HG02763 (cell line): Measurements from ENCODE around the gene ARHGEF1.

Experiments used
- ATAC-seq: cut with Tn5 transposase; IDR thresholded peaks from one replicate; pipeline ENCODE4 v1.9.1; 2021; ENCODE audit warnings: mild to moderate bottlenecking, moderate library complexity; ENCODE audit not compliant: unreplicated experiment

Gene ARHGEF1, protein sequence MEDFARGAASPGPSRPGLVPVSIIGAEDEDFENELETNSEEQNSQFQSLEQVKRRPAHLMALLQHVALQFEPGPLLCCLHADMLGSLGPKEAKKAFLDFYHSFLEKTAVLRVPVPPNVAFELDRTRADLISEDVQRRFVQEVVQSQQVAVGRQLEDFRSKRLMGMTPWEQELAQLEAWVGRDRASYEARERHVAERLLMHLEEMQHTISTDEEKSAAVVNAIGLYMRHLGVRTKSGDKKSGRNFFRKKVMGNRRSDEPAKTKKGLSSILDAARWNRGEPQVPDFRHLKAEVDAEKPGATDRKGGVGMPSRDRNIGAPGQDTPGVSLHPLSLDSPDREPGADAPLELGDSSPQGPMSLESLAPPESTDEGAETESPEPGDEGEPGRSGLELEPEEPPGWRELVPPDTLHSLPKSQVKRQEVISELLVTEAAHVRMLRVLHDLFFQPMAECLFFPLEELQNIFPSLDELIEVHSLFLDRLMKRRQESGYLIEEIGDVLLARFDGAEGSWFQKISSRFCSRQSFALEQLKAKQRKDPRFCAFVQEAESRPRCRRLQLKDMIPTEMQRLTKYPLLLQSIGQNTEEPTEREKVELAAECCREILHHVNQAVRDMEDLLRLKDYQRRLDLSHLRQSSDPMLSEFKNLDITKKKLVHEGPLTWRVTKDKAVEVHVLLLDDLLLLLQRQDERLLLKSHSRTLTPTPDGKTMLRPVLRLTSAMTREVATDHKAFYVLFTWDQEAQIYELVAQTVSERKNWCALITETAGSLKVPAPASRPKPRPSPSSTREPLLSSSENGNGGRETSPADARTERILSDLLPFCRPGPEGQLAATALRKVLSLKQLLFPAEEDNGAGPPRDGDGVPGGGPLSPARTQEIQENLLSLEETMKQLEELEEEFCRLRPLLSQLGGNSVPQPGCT

DNA sequence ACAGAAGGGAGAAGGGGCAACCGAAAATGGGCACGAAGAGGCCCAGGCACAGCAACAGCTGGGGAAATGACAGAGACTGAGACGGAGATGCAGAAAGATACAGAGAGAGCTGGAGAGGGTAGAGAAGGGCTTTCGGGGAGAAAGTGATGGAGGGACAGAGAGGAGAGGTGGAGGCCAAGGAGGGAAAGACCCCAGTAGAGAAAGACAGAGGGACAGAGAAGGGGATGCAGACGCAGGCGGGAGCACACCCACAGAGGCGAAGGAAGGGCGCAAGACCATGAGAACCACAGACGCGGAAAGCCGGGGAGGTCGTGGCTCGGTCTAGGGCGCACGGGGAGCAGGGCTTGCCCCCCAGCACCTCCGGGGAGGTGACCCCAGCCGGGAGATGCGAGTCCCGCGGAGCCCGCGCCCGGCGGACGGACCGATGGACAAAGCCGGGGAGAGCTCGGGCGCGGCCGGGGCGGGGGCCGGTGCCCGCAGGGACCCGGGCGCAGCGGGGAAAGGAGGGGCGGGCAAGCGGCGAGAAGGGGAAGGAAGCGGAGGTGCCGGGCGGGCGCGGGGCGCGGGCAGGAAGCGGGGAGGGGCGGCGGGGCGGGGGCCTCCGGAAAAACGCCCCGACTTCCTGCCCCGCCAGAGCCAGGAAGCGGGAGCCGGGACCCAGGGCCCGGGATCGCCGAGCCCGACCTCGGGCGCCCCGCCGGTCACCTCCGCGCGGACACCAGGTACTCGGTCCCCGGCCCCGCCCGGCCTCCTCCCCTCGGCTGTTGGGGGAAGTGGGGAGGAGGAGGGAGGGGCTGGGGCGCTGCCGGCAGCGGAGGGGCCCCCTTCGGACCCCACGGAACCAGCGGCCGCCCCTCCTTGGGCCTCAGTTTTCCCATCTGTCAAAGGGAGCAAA, at the start of gene ARHGEF1:
Gene ARHGEF1, plus strand, starts transcription at position 617 of the 895 bp plus-strand sequence. CDS start 4,899 bp downstream, outside the sequence.
- no peak for ATAC-seq

DNA sequence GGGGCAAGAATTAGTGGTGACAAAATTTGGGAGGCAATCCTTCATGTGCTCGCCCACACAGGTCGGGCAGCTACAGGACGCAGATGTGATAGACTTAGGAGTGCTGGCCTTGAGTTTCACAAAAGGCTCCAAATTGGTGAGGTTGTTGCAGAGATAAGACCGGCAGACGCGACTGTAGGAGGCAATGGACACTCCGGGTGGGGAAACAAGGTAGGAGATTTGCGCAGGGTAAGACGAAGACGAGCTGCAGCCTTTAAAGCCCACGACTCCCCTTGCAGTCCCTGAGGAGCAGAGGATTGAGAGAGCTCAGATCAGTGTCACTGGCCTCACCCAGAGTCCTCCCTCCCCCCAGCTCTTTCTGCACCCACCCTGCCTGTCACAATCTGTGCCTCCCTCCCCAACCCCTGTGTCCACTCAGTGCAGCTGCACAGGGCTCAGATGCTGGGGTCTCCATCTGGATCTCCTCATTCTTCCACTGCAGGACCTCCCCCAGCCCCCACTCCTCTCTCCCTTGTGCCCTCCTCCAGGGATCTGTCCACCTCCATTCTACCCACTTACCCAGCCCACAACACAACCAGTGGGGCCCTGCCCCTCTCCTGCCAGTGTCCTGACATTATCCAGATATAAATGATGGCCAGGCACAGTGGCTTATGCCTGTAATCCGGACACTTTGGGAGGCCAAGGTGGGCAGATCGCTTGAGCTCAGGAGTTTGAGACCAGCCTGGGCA, 44.8 kb upstream of the ARHGEF1 start:
- ATAC-seq = no peak

DNA sequence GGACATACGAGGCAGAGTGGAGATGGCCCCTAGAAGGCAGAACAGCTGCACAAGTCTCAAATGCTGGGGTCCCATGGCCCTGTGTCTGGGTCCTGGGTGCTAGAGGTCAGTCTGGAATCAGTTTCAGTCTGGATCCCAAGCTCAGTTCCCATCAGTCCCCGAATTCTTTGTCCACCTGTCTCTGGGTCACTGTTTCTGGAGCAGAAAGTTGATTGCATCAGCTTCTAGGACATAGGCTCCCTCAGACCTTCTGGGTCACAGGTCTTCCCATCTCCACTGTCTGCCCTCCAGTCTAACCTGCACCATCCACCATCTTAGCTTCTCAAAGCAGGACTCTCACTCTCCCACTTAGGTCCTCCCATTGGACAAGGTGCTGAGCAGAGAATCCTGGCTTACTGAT, 43.8 kb upstream of the ARHGEF1 start:
- no peak for ATAC-seq

DNA sequence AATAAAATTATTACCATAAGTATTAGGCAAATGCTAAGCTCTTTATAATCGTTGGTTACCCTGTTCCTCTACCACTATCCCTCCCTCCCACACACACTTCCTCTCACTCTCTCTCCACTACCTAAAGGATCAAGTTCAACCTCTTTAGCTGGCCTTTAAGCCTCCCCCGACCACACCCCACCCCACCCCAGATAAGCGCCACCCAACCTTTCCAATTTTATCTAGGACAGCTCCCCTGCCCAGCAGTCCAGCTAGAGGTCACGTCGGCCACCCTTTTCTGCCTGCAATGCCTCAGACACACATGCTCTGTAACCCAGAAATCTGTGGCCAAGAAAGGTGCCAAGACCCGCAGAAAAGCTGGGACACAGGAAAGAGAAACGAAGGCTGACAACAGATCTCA, 39.6 kb upstream of the ARHGEF1 start:
- ATAC-seq = no peak

DNA sequence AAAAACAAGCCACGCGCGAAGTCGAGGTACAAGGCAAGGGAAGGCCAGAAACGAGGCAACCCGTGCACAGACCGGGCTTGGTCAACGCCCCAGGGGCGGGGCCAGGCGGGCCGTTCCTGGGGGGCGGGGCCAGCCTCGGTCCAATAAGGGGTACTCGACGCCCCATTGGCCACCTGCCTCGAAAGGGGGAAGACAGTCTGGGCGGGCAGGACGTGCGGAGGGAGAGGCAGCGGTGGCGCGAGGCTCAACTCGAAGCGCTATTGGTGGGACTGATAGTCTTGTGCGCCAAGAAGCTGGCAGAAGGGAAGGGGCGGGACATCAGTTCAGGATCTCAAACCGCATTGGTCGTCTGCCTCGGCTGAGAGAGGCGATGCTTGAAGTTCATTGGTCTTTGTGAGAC, 38.4 kb upstream of the ARHGEF1 start, which contains the start of gene LYPD4:
Gene LYPD4, minus strand, starts transcription at position 83 of the 400 bp plus-strand sequence. CDS start 5,398 bp downstream, outside the sequence.
- no peak for ATAC-seq

DNA sequence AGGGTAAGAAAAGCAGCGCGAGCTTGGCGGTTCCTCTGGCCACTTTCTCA, 38.2 kb upstream of the ARHGEF1 start, which contains the start of gene DMRTC2:
Gene DMRTC2, plus strand, starts transcription at position 42 of the 50 bp plus-strand sequence. CDS start 2,387 bp downstream, outside the sequence.
- ATAC-seq = no peak

DNA sequence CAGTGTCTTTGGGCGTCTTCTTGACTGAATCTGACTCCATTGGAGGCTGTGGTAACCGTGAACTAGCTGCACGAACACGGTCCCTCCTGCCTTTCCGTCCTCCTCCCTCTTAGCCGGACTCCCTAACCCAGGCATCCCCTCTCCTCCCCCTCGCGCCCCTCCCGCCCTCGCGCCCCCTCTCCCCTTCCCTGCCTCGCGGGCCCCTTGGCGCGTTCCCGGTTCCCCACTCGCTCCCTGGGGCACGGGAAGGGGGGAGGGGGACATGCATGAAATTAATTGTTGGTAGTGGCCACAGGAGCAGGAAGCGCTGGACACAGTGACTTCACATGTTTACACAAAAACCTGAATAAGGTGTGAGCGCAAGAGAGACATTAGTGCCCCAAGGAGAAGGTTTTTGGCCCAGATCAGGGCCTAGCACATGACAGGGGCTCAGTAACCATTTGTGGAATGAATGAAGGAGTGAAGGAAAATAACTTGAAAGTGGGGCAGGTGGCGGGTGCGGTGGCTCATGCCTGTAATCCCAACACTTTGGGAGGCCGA, 37.9 kb upstream of the ARHGEF1 start:
- no peak for ATAC-seq

DNA sequence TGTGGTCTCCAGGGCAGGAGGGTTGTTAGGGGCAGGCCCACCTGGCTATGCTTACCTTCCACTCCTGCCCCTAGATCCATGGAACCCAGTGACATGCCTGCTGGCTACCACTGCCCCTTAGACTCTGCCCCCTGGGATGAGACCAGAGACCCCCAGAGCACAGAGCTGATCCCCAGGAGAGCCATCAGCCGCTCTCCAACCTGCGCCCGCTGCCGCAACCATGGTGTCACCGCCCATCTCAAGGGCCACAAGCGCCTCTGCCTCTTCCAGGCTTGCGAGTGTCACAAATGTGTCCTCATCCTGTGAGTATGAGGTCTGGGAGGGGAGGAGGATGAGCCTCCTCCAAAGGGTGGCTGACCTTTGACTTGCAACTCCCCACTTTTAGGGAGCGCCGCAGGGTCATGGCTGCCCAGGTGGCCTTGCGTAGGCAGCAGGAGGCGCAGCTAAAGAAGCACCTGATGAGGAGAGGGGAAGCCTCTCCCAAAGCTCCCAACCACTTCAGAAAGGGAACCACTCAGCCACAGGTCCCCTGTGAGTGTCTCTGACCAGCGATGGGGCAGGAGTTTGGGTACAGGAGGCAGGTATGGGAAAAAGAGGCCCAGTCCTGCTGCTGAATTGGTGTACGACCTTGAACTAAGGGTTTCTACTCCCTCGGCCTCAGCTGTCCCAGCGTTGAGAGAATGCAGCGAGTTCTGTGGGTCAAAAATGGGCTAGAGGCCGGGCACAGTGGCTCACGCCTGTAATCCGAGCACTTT, 35.5 kb upstream of the ARHGEF1 start:
- ATAC-seq = no peak

DNA sequence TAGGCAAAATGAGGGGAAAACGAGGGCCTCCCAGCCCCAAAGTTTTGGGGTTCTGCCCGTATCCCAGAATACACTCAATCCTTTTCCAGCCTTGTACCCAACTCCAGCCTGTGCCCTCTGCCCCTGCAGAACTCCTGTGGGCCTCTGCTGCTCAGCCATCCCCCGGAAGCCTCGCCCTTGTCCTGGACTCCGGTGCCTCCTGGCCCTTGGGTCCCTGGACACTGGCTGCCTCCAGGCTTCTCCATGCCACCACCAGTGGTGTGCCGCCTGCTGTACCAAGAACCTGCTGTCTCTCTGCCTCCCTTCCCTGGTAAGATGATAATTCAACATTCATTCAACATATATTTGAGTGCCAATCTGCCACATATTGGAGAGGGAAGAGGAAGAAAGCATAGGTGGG, 34.3 kb upstream of the ARHGEF1 start:
- no peak for ATAC-seq

DNA sequence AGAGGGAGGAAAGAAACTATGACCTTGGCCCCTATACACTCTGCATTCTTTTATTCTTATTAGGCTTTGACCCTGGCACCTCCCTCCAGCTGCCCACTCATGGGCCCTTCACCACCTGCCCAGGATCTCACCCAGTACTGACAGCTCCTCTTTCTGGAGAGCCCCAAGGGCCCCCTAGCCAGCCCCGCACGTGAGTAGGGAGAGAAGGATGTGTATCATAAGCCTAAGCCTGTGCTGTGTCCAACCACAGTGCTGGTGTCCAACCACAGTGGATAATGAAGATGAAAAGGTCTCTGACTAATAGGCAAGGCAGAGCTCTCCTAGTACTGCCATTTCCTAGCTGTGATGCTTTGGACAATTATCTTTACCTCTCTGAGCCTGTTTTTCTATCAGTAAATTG, 33.9 kb upstream of the ARHGEF1 start:
- ATAC-seq = no peak

DNA sequence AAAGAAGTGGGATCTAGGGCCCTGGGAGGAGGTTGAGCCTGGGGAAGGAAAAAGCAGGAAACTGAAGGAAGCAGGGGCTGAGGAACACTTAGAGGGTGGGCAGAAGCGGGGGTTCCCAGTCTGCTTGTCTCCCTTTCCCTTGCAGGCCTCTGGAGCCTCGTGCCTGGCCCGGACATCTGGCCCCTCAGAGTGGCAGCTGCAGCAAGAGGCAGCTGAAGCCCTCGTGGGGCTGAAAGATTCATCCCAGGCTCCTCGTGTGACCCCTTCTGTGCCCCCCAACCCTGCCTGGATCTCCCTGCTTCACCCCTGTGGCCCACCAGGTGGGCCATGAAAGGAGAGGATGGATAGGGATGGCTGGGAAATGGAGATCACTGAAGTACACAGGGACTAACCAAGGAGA, 32.6 kb upstream of the ARHGEF1 start:
- ATAC-seq = no peak

DNA sequence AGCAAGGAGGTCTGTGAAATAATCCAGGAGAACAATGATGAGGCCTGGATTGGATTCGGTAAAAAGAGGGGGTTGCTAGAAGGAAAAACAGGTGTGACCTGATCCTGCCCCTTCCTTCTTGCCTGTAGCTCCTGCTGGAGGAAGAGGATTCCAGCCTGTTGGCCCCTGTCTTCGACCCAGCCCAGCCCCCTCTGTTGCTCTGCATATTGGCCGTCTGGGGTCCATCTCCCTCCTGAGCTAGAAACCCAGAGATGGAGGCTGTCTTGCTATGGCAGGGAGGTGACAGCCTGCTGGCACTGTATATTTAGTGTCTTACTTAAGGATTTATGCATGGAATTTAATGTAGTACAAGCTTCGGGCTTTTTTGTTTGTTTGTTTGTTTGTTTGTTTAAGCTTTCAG, 31.5 kb upstream of the ARHGEF1 start:
- no peak for ATAC-seq

DNA sequence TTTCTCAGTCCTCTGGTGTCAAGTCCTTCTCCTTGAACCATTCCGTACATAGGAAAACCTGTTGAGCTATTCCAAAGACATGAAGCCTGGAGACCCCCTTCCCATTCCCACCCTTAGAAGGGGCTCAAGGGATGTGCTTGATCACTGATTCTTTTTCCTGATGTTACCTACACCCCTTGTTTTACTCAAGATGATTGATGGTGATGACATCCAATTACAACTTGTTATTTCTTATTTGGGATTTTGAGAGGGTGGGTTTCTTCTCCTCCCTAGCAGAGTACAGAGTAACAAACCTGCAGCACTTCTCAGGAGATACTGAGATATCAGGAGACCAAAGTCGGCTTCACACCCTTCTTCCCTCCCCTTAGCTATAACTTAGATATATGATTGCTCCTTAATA, 29.6 kb upstream of the ARHGEF1 start:
- no peak for ATAC-seq

DNA sequence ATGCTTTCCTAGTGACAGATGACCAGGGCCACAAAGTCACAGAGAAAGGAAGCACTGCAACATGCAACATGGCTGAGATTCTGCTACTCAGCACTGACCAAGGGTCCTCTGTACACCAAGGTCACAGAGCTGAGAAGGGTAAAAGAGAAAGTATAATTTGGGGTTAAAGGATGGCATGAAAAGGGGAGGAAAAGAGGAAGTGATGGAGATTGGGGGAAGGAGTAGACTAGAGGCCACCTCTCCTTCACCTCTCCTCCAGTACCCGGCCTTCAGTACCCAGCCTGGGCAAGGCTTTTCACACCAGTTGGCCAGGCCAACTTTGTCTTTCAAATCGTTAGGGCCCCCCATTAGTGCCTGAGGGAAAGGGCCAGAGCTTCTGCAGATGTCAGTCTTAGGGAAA, 29.2 kb upstream of the ARHGEF1 start:
- ATAC-seq = no peak

DNA sequence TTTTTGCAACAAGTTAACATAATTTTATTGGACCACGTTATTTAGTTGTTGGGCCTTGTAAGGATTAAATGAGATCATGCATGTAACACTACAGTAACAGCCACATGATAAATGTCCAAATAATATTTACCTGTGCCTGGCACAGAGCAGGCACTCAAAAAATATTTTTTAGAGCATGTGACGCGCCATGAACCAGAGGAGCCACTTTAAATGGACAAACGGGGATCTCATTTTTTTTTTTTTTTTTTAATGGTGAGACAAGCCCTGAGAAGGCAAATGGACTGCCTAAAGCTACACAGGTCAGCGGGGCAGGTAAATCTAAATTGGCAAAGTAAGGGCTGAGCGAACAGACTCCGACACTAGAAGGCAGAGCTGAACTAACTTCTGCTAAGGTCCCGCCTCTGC, 23.8 kb upstream of the ARHGEF1 start:
- ATAC-seq = no peak

DNA sequence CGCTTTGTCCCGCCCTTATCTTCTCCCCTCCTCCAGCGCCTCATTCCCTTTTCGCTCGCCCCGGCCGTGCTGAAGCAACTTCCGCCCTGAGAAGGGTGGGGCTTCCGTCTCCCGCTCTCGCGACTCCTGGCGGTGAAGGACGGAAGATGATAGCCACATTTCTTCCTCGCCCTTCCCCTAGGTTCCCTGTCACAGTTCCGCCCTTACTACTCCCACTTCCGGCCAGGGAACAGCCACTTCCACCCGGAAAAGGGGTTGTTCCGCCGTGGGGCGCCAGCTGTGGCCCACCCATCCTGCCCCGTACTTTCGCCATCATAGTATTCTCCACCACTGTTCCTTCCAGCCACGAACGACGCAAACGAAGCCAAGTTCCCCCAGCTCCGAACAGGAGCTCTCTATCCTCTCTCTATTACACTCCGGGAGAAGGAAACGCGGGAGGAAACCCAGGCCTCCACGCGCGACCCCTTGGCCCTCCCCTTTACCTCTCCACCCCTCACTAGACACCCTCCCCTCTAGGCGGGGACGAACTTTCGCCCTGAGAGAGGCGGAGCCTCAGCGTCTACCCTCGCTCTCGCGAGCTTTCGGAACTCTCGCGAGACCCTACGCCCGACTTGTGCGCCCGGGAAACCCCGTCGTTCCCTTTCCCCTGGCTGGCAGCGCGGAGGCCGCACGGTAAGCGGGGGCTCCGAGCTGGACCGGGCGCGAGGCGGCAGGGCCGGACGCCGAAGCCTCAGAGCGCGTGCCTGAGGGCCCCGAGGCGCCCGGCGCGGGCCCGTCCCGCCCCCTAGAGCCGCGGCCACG, 23.2 kb upstream of the ARHGEF1 start, which contains the start of gene RPS19:
Gene RPS19, plus strand, starts transcription at position 638 of the 801 bp plus-strand sequence. CDS start 520 bp downstream, outside the sequence.
- ATAC-seq = peak; percentile 80

DNA sequence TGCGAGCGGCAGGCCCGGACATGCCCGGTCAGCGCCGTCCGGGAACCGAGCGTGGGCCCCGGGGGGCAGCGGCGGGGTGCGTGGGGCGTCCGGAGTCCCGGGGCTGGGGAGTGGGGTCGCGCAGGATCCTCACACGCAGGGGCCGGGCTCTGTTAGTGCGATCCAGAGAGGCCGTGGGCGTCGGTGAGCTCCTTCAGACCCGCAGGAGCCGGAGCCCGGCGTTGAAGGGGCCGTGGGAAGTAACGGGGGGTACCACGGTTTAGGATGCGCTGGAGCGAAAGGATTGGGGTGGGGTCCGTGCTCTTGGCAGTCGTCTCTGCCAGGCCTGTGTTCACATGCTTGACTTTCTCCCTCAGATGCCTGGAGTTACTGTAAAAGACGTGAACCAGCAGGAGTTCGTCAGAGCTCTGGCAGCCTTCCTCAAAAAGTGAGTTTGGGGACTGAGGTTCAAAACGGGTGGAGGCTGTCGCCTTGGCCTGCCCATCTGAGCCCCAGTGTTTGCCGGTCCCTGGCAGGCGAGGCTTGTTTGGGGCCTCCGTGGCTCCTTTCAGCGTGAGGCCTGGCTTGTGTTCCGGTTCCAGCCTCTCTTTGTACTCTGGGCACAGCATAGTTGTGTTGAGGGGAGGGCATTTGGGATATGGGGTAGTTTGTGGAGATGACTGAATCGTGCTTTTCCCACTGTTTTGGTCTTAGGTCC, 22.4 kb upstream of the ARHGEF1 start:
- no peak for ATAC-seq

DNA sequence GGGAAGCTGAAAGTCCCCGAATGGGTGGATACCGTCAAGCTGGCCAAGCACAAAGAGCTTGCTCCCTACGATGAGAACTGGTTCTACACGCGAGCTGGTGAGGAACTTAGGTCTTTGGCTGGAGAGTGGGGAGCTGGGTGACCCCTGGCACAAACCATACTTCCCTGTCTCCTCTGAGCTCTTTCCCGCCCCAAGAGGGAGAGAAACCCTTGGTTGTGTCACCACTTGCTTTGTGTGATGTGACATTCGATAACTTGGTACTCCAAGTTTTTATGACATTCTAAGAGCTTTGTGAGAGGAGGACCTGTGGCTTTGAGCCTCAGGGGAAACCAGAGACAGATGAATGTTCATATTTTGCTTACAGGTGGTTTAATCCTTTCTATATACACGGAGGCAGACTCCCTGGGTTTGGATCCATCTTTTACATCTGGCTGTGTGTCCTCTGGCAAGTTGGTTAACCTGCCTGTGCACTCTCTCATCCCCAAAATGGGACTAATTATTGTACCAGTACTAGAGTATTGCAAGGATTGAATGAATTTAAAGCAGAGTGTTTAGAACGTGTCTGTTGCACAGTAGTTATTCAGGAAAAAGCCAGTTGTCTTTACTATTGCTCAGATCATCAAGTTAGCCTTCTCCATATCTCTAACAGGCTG, 21.7 kb upstream of the ARHGEF1 start:
- ATAC-seq = no peak
